ENCODE measurements around the gene C4orf50. TPM values are rescaled to one million over a fixed set of nuclear protein-coding genes. Genes with fewer than 3 reads are reported as not detected.

The C4orf50 gene
- total RNA-seq, 1 donor from 2014 or later = not detected

DNA sequence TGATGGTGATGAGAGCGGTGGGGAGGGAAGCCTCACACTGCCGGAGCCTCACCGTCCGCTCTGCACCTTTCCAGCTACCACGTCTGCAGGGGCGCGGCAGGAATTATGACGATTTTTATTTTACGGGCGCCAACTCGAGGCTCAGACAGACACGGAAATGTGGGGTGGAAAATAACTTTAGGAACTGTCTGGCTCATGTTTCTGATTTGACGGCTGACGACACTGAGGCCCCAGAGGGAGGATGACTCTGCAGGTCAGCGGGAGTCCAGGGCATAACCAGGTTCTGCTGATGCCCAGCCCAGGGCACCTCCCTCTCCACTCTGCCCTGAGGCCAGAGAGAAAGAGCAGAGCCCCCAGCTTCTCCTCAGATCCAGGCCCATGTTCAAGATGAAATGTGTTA is 43.9 kb downstream of the C4orf50 start:
- no peak for DNase-seq
- no peaks in the 10 kb centered on the region for H3K4me1 Mint-ChIP-seq

DNA sequence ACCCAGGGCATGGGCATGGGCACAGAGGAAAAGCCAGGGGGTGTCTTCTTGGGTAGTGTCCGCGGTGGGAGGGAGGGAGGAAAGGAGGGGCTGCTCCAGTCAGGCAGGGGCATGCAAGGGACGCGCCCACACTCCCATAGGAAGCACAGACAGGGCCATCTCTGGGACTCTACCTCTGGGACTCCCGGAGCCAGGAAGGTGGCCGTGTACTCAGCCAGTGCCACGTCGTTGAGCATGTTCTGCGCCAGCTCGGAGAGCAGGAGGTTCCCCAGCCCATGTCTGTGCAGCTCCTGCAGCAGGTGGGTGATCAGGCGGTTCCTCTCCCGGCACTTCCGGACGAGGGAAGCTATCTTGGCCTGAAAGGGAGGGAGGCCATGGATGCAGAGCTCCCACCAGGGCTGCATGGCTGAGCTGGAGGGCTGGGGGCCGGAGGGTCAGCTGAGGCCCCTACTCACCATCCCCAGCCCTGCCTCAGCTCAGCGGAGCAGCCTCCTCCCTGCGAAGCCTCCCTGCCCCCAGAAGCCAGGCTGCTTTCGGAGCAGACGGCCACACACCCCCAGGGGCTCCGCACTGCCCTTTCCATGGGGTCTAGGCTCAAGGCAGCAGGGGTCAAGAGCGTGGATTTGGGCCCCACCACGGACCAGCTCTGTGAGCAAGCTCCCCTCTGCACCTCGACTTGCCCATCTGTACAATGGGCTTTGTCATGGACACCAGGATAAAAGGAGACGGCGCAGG is 44.6 kb downstream of the C4orf50 start:
- Mint-ChIP-seq H3K9me3 (no peaks in the 10 kb centered on the region), H3K27ac (no peak overlapping the region), H3K36me3 (ENCODE audit: low read depth) (no peaks in the 10 kb centered on the region), H3K4me1 (no peaks in the 10 kb centered on the region), H3K4me3 (no peak overlapping the region), H3K27me3 (peaks cover 8% of the 10 kb centered on the region)
- TF ChIP-seq, protein P1, sequence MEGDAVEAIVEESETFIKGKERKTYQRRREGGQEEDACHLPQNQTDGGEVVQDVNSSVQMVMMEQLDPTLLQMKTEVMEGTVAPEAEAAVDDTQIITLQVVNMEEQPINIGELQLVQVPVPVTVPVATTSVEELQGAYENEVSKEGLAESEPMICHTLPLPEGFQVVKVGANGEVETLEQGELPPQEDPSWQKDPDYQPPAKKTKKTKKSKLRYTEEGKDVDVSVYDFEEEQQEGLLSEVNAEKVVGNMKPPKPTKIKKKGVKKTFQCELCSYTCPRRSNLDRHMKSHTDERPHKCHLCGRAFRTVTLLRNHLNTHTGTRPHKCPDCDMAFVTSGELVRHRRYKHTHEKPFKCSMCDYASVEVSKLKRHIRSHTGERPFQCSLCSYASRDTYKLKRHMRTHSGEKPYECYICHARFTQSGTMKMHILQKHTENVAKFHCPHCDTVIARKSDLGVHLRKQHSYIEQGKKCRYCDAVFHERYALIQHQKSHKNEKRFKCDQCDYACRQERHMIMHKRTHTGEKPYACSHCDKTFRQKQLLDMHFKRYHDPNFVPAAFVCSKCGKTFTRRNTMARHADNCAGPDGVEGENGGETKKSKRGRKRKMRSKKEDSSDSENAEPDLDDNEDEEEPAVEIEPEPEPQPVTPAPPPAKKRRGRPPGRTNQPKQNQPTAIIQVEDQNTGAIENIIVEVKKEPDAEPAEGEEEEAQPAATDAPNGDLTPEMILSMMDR (IDR thresholded peaks at IDR 0.05) = no peak
- POLR2A ChIA-PET = no interaction called here
- DNase-seq (no peak), ATAC-seq (ENCODE audit: low read depth) (no peak)
- intact Hi-C loops (cut with micrococcal nuclease) = no loop called here
- CTCF ChIA-PET = no interaction called here

More for the DNA sequence above, 43.9 kb downstream of the C4orf50 start:
- TF ChIP-seq, protein P1 (IDR thresholded peaks at IDR 0.05) = no peak
- ChIA-PET CTCF (no interaction called here), POLR2A (no interaction called here)
- H3K4me3 Mint-ChIP-seq = no peak overlapping the region
- no peak overlapping the region for H3K27ac Mint-ChIP-seq
- intact Hi-C loops (cut with micrococcal nuclease) = no loop called here
- peaks cover 10% of the 10 kb centered on the region for H3K27me3 Mint-ChIP-seq
- no peaks in the 10 kb centered on the region for H3K9me3 Mint-ChIP-seq
- no peak for ATAC-seq (ENCODE audit: low read depth)
- no peaks in the 10 kb centered on the region for H3K36me3 Mint-ChIP-seq (ENCODE audit: low read depth)

DNA sequence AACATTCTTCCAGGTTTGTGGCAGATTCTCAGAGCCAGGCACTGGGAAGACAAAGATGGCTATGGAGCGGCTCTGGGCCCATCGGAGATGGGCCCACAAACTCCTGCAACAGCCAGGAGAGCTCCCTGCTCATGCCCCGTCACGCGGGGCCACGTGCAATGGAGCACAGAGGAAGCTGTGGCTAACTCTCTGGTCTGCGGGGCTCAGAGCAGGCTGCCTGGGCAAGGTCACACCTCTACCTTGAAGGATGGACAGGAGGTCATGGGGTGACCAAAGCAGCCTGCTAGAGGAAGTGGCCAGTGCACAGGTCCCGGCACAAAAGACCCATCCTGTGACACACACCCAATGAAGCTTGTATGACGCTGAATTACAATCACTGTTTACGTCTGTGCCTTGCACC is 45.2 kb downstream of the C4orf50 start:
- no peak overlapping the region for H3K4me3 Mint-ChIP-seq
- no peak overlapping the region for H3K27ac Mint-ChIP-seq
- ChIA-PET CTCF (no interaction called here), POLR2A (no interaction called here)
- DNase-seq (no peak), ATAC-seq (ENCODE audit: low read depth) (no peak)
- H3K36me3 Mint-ChIP-seq (ENCODE audit: low read depth) = no peaks in the 10 kb centered on the region
- intact Hi-C loops (cut with micrococcal nuclease) = no loop called here
- no peaks in the 10 kb centered on the region for H3K9me3 Mint-ChIP-seq
- H3K4me1 Mint-ChIP-seq = no peaks in the 10 kb centered on the region
- TF ChIP-seq, protein P1 (IDR thresholded peaks at IDR 0.05) = no peak
- H3K27me3 Mint-ChIP-seq = peaks cover 8% of the 10 kb centered on the region

DNA sequence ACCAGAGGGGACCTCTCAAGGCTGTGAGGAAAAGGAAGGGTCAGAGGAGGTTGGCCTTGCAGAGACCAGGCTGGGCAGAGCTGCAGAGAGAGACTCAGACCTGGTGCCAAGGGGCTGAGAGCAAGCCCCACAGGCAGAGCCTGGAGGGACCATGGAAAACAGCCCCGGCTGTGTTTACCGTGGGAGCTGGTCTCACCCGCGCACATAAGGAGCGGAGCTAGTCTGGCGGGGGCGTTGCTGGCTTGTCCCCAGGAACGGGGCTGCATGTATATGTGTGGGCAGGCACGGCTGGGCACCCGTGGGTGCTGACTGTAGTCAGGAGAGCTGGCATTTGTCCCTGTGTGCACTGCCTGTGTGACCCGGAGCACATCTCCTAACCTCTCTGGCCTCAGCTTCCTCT is 45.7 kb downstream of the C4orf50 start:
- ChIA-PET POLR2A (no interaction called here), CTCF (no interaction called here)
- intact Hi-C loops (cut with micrococcal nuclease) = no loop called here
- DNase-seq (no peak), ATAC-seq (ENCODE audit: low read depth) (no peak)
- H3K4me1 Mint-ChIP-seq = no peaks in the 10 kb centered on the region
- H3K4me3 Mint-ChIP-seq = no peak overlapping the region
- H3K27ac Mint-ChIP-seq = no peak overlapping the region
- TF ChIP-seq, protein P1 (IDR thresholded peaks at IDR 0.05) = no peak
- no peaks in the 10 kb centered on the region for H3K9me3 Mint-ChIP-seq
- no peaks in the 10 kb centered on the region for H3K36me3 Mint-ChIP-seq (ENCODE audit: low read depth)
- peaks cover 8% of the 10 kb centered on the region for H3K27me3 Mint-ChIP-seq

DNA sequence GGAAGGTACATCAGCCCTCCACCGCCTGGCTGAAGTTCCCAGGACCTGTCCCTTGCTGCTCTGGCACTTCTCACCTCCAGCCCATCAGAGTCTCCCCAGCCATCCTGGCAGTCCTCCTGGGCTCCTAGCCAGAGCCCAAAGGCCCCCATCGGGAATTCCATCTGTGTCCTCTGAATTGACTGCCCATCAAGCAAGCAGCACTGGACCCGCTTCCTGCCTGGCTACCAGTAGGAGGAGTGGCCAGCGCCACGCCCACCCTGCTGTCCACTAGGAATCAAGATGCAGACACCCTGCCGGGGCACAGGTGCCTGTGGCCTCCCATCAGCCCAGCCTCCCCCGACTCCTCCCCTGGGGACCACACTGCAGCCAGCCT is 47.2 kb downstream of the C4orf50 start:
- ChIA-PET CTCF (no interaction called here), POLR2A (no interaction called here)
- Mint-ChIP-seq H3K27me3 (peaks cover 8% of the 10 kb centered on the region), H3K4me1 (no peaks in the 10 kb centered on the region), H3K27ac (no peak overlapping the region), H3K4me3 (no peak overlapping the region), H3K36me3 (ENCODE audit: low read depth) (no peaks in the 10 kb centered on the region), H3K9me3 (no peaks in the 10 kb centered on the region)
- intact Hi-C loops (cut with micrococcal nuclease) = no loop called here
- ATAC-seq (ENCODE audit: low read depth) (no peak), DNase-seq (no peak)
- TF ChIP-seq, protein P1 (IDR thresholded peaks at IDR 0.05) = no peak
